HG03025 (cell line): ENCODE results near the gene ASCL2.

ENCODE experiments used
- ATAC-seq: cut with Tn5 transposase; IDR thresholded peaks from one replicate; pipeline ENCODE4 v1.9.1; 2021; ENCODE audit warnings: mild to moderate bottlenecking, moderate library complexity; ENCODE audit not compliant: unreplicated experiment, low FRiP score

ASCL2 gene

GRCh38 chr11:2275334-2276279, 5.2 kb upstream of the ASCL2 start:
- ATAC-seq: no peak

- no peak for ATAC-seq
Measured at GRCh38 chr11:2273771-2274170, 3.4 kb upstream of the ASCL2 start.

GRCh38 chr11:2273311-2273710, 2.9 kb upstream of the ASCL2 start:
- no peak for ATAC-seq

GRCh38 chr11:2272946-2273280, 2.5 kb upstream of the ASCL2 start:
- ATAC-seq: no peak

GRCh38 chr11:2272228-2272945, 2.0 kb upstream of the ASCL2 start:
- no peak for ATAC-seq

- ATAC-seq: no peak
Measured at GRCh38 chr11:2271327-2272227, 1.2 kb upstream of the ASCL2 start.

GRCh38 chr11:2271077-2271326, 614 bp upstream of the ASCL2 start:
- ATAC-seq: no peak

GRCh38 chr11:2269601-2270321, 627 bp downstream of the ASCL2 start:
- ATAC-seq: no peak

GRCh38 chr11:2268729-2269600, 1.4 kb downstream of the ASCL2 start:
- ATAC-seq: no peak

- ATAC-seq: no peak
Measured at GRCh38 chr11:2267851-2268728, 2.3 kb downstream of the ASCL2 start.

GRCh38 chr11:2267306-2267850, 3.0 kb downstream of the ASCL2 start:
- ATAC-seq: no peak

GRCh38 chr11:2266586-2267305, 3.6 kb downstream of the ASCL2 start:
- no peak for ATAC-seq

GRCh38 chr11:2265854-2266585, 4.4 kb downstream of the ASCL2 start:
- no peak for ATAC-seq

- ATAC-seq: no peak
Measured at GRCh38 chr11:2265396-2265795, 5.0 kb downstream of the ASCL2 start.

GRCh38 chr11:2264366-2265053, 5.9 kb downstream of the ASCL2 start:
- no peak for ATAC-seq

- ATAC-seq: no peak
Measured at GRCh38 chr11:2263724-2264360, 6.5 kb downstream of the ASCL2 start.
